HG02840 (cell line): ENCODE data around the gene GOLT1A.
A peak's percentile ranks its signal among the peaks of the same experiment; 100 is the strongest.

Source experiments
- ATAC-seq: cut with Tn5 transposase; IDR thresholded peaks from one replicate; pipeline ENCODE4 v1.9.1; 2021; ENCODE audit warnings: mild to moderate bottlenecking, moderate library complexity, moderate number of reproducible peaks; ENCODE audit not compliant: unreplicated experiment, low FRiP score

Gene GOLT1A, protein sequence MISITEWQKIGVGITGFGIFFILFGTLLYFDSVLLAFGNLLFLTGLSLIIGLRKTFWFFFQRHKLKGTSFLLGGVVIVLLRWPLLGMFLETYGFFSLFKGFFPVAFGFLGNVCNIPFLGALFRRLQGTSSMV

DNA sequence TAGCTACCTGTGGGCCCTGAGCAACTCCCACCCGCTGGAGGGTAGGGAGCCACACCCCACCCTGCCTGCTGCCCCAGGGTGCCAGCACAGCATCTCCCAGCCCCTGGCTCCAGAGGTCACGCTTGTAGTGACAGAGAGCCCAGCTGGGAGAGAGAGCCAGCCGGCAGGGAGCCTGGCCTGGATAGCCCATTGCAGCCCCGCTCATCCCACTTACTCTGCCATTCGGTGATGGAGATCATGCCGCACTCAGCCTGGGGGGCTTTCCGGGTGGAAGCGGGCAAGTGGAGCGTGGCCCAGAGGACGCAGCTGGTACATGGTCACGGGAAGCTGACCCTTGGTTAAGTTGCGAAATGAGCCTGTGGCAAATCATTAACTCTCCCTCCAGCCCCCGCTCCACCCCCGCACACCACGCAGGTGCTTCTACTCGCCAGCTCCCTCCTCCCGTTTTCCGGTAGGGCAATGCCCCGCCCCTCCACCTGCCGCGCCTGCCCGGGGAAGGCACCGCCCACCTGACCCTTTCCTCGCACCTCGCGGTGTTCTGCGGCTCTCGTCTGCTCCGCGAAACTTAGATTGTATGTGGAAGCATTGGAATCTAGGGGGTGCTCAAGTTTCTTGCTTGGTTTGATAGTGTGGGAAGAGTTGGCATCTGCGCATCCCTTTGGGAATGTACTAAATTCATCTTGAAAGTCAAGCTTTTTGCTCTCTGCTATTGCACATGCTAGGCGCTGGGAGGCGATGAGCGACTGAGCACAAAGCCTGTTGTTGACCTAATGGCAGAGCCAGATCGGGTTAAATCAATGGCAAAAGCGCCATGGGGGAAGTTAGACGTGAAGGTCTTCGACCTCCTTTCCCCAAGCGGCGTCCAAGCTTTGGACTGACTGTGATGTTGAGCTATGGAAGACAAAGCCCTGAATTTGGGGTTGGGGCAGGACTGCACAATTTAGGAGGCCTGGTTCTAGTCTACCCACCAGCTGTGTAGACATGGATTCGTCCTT, at the start of gene GOLT1A:
Gene GOLT1A, minus strand, starts transcription at position 321 of the 995 bp plus-strand sequence. Its CDS starts 82 bp downstream, at position 239.
- peak; percentile 57 for ATAC-seq

DNA sequence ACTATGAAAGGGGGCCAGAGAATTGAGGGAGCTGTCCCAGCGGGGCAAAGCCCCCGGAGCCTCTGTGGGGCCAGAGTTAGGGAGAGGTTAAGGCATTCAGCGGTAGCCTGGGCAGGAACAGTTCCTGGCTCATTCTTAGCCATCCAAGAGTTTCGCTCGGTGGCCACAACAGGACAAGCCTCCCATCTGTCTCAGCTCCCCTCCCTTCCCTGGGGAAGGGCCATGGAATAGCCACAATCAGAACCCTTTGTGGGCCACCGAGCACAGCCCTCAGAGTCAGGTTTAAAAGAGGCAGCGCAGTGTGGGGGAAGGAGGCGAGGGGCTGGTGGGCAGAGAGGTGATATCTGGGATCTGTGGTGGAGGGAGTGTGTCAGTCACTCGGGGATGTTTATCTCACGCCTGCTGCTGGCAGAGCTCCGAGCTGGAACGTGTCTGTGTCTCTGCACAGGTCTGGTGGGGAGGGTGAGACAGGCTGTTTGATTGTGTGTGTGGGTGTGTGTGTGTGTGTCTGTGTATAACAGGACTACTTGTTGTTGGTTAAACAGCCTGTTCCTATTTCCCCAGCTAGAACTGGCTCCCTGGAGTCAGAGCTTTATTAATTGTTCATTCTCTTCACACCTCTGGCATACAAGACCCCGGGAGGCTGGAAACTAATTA, 49.6 kb upstream of the GOLT1A start:
- ATAC-seq, result no peak

DNA sequence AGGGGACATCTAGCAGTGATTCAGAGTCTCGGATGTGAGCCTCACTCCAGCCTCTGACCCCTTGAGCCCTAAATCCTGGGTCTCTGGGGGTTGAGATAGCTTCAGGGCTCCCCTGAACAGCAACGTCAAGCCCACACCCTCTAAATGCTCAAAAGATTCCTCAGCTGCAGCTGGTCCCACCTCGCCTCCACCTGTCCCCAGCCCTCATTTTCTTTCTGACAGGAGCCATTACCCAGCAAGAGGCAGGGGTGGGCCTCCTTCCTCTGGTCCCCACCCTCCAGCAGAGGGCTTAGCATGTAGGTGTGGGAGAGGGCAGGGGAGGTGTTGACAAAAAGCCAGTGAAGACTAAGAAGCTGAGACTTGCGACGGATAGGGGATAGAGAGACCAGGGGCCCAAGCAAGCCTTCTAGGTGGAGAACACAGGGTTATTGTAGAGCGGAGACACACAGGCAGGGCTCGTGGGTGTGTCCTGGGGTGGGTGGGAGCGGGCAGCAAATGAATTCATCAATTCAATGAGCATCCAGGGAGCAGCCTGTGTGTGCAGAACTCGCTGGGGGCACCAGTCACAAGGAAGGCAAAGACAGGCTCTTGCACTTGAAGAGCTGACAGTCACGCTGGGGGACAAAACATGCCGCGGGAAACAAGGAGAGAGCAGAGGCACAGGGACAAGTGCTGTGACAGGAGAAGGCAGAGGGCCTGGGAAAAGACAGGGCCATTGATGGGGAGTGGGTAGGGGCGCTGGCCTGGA, 48.9 kb upstream of the GOLT1A start:
- ATAC-seq, result no peak

DNA sequence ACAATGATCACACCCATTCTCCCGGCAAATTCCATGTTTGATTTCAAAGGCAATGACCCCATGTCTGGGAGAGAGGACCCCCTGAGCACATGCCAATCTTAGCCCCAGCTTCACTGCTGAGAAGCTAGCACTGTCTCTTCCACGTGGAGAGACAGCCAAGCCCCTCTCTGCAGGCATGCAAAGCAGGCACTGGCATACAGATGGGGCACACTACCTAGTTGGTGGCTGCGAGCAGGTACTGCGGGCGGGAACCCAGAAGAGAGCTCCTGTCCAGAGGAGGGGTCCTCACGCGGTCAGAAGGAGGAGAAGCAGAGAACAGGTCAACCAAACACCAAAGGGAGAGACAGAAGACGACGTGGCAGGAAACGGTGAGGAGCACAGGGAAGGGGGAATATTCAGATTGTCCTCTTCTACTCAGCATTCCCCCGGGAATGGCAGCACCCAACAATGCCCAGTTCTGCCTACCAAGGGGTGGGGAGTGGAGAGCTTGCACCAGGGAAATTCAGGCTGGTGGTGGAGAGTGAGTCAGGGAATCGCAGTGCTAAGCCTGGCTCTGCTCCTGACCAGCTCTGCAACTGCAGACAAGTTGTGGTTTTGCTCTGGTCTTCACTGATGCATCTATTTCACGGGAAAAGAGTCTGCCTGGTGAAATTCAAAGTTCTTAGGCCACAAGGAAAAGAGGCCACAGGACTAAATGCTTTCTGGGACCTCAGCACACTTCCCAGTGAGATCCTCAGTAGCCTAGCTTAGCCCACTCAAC, 48.1 kb upstream of the GOLT1A start:
- no peak for ATAC-seq

DNA sequence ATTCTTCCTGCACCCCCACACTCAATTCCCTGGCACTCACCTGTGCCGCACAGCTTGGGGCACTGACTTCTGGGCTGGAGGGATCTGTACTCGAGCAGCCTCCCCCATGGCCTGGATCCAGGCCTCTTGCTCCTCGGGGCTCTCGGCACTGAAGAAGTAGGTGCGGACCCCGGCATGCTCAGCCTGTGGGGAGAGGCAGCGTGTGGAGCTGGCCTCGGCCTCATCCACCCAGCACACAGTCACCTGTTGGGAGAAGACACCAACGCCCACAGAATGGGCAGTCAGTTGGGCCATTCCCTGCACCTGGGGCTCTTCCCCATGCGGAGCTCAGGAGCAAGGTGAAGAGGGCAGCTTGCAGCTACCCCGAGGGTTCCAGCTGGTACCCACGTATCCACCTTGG, 47.5 kb upstream of the GOLT1A start:
- ATAC-seq, result no peak

DNA sequence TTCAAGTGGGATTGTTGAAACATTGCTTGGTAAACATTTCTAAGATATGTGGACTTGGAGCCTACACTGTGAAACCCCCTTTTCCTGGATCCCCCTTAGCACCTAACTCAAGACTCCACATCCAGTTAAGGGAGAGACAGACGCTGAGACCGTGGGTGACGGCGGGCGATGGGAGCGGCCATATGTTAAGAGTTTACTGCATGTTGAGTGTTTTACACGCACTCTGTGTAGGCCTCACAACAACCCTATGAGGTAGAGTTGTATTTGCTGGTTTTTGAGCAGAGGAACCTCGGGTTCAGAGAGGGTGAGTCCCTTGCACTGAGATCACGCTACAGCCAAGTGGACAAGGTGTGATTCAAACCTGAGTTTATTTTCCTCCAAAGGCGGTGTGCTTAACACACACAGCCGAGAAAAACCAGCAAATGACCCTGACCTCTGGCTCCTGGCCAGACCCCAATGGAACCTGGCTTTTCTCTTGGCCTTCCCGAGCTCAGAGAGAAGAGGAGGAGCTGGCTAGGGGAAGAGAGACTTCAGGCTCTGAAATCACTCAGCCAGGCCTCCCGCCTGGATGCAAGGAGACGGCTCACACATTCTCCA, 46.9 kb upstream of the GOLT1A start:
- ATAC-seq, result no peak

DNA sequence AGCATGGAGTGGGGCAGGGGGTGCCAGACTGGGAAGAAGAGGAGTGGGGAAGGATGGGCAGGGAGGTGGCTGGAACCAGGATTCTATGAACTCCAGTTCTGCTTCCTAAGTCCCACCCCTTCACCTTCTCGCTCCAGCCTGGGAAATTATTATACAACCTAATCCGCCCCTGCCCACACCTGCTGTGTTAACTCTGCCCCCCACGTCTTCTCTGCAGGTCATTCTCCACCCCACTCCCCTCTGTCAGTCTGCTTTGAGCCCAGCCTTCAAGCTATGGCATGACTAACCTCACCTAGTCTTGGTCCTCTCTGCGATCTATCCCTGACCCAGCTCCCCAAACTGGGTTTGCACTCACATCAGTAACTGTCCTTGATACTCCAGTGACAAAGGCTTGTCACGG, 46.0 kb upstream of the GOLT1A start:
- no peak for ATAC-seq

DNA sequence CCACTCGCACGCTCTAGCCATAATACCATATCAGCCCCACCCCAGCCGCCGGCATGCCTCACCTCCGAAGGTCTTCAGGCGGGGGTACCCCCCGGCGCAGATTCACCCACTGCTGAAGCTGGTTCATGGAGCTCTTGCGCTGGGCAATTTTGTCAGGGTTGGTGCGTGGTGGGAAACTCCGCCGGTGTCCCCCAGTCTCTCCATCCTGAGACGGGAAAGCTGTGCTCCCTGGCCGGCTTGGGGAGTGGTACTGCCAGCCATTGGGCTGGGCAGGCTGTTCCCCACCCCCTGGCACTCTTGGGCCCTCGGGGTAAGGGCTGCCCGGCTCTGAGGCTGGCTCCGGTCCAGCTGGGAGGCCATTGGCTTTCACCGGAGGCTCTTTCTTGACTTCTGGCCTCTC, 45.4 kb upstream of the GOLT1A start:
- ATAC-seq, result no peak

DNA sequence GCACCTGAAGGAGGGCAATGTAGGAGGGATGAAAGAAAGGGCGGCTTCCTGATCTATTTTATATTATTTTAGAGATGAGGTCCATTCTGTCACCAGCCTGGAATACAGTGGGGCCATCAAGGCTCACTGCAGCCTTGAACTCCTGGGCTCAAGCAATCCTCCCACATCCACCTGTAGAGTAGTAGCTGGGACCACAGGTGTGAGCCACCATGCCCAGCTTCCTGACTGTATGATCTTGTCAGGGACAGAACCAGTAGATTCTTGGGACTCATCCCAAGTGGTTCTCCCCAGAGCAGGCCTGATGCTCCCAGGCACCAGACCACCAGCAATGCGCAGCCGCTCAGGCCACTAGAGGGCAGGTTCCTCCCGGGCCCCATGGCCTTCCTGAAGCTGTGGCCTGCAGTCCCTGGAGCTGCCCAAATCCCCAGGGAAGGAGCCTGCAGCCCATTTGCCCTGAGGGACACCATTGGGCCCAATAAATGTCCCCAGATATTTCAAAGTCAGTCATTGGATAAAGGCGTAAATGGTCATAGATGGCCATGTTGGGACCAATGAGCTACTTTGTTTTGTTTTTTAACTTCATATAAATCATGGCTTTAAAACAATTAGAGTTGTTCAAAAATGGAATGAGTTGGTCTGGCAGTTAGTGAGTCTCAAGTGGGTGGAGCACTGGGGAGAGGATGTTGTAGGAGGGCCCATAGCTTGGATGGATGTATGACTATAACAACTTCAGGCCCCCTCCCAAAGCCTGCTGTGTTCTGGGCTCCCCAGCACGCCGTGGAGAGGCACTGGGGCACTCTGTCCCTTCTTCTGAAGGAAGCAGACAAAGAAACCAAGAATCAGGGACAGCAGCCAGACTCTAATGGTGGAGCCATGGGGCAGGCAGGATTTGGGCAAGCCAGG, 44.7 kb upstream of the GOLT1A start:
- ATAC-seq, result no peak

DNA sequence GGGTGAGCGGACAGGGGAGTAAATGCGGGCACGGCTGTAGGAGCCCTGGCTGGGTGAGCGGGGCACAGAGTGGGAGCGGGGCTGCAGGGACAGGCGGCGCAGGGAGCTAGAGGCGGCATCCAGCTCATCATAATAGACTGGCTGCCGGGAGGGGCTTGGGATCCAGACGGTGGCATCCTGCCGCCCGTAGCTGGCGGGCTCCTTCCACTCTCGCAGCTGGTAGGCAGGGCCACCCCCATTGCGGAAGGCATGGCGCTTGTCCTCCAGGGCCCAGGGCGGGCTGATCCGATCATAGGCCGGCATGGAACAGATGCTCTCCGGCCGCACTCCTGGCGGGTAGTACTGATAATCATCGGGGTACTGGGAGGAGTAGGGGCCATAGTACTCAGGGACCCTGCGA, 43.7 kb upstream of the GOLT1A start:
- ATAC-seq, result no peak

DNA sequence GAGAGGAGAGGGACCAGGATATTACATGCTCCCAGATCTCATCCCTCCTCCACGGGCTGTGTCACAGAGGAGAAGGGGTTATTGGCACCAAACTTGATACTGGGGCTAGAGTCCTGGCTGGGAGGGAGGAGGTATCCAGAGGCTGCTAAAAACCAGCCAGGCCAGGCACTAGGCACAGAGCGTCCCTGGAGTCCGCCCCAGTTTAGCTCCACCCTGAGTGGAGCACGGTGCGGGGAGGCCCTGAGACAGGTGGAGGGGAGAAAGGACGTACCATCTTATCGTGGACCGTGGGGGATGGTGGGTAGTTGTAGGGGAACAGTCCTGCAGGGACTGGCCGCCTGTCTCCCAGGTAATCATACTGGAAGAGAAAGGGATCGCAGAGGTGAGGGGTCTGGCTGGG, 42.7 kb upstream of the GOLT1A start:
- no peak for ATAC-seq

DNA sequence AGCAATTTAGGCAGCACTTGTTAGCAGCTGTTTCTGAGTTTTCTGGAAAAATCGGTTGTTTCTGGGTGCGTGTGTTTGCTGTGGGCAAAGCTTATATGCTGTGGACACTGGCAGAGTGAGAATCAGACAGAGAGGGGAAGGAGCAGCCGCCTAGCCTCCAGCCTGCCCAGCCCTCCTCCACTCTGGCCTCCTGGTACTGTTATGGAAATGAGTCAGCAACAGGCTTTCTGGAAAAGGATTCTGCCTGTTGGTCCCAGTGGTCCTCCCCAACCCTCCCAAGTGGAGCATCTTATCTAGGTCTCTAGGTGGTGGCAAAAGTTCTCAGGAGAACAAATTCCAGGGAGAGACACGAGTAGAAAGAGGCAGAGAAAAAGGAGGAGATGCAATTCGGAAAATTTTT, 42.2 kb upstream of the GOLT1A start:
- no peak for ATAC-seq

DNA sequence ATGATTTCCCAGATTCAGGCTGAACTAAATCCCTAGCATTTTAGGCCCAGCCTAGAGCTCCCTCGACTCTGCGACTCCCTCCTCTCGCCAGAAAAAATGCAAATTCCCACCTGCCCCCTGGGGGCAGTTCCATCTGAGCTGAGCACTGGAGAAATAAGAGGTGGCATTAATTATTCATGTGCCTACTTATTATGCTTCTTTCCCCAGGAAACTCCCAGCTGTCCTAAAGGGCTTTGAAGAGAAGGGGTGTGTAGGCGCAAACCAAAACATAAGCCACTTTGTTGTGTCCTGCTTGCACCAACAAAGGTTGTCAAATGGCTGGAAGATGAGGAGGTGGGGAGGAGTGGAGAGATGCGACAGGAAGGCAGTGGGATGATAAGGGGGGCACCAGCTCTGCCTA, 41.4 kb upstream of the GOLT1A start:
- no peak for ATAC-seq

DNA sequence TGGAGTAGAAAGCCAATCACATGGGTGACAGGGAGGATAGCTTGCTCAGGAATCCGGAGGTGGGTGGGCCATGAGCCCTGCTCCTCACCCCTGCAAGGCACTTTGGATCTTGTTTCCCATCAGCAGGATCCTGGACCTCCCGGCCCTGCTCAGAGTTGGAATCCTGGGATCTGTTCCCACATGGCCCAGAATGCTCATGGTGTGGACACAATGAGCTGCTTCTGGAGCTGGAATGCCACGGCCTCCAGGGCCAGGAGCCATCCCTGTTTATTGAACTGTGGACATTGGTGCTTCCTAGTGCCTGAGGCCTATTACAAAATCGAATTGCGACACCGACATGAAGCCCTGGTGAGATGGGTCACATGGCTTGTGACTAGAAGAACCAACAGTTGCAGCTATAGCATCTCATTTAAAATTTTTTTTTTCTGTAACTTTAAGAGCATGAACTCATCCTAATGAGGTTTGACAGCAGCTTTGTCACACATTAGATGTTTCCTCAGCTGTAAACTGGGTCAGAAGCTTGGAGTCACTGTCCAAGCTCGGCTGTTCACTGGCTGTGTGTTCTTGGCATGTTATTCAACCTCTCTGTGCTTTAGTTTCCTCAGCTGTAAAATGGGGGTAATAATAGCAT, 40.4 kb upstream of the GOLT1A start:
- no peak for ATAC-seq

DNA sequence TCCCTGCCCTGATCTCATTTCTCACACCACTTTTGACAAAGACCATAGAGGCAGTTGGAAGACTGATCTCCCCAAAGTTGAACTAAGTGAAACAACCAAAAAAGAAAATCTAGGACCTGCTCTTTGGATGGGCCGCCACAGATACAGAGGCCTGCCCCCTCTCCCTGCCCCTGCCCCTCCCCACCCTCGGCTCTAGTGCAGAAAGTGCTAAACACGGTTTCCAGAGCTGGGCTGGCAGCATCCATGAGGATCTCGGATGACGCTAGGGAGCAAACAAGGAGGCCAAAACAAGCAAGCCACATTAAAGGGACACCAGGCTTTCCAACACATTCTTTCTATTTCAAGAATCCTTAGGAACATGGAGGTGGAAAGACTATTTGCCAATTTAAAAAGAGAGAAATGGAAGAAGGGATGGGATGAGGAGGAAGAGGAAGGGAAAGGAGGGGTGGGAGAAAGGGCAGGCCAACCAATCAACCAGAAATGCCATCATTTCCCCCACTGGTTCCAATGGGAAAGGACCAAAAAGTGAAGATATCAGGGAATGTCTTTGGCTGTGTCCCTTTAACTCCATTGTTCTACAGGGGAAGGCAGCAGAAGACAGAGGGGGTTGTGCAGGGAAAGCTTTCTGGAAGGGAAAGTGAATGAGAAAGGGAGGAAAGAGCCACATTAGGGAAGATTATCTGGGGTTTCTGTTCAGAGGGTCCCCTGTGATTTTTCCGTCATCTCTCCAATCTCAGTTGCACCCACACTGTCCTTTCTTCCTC, 38.3 kb upstream of the GOLT1A start:
- ATAC-seq, result no peak

DNA sequence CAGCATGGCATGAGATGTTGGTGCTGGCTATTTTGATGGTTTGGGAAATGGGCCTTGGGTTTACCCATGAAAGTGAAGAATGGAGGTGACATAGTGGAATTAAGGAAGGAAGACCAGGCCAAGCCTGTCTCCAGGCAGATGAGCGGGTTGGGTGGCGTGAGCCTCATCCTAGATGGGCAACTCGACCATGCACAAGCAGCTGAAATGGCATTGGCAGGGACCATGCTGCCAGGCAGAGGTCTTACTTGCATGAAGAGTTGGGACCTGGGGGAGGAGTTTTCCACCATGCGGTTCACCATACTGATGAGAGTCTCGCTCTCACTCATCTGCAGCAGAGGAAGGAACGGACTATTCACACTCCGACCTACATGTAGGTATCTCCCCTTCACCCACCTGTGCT, 37.5 kb upstream of the GOLT1A start:
- no peak for ATAC-seq

DNA sequence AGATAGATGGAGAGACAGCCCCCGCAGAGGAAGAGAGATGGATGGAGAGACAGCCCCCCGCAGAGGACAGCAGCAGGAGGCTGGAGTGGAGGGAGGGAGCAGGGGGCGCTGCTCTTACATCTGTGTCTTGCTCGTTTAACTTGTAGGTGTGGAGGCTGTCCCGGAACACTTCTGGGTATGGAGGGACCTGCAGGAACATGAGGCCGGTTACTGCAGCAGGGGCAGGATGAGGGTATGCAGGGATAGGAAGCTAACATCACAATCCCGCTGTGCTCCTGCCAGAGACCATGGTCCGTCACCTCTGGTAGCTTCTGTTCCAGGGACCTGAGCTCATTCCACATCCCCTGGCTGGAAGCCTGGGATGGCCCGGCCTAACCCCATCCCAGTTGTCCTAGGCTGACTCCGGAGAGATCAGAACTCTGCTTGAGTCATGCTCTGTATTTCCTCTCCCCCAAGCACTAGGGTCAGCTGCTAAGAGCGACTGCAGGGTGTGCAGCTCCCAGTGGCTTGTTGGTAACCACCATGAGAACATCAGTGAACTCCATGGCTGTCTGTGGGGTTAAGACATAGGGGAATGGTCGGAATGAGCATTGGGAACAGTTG, 36.7 kb upstream of the GOLT1A start:
- no peak for ATAC-seq
